Mucosa of descending colon (tissue), 3 donors: ENCODE data around the gene ITGA11. TPM values are rescaled to one million over a fixed set of nuclear protein-coding genes. Genes with fewer than 3 reads are reported as not detected.

Experiments used
- ATAC-seq: fragments of 200-7000 bp; cut with Tn5 transposase; one replicate; pipeline ENCODE4 v1.9.1; 2020; ENCODE audit warnings: mild to moderate bottlenecking, moderate library complexity
- DNase-seq, 3 donors: peaks; one replicate each; pipeline ENCODE4 v3.0.0-alpha.2; 2020
- H3K36me3 ChIP-seq: fragments of 200-600 bp; one replicate; pipeline ENCODE4 v1.8.0; 2021; ENCODE audit warnings: low read depth, mild to moderate bottlenecking
- H3K4me1 ChIP-seq: fragments of 200-600 bp; one replicate; pipeline ENCODE4 v1.8.0; 2021; ENCODE audit warnings: low read depth, mild to moderate bottlenecking
- H3K4me3 ChIP-seq: fragments of 200-600 bp; one replicate; pipeline ENCODE4 v1.8.0; 2021; ENCODE audit warnings: mild to moderate bottlenecking
- H3K9me3 ChIP-seq: fragments of 200-600 bp; one replicate; pipeline ENCODE4 v1.8.0; 2021; ENCODE audit warnings: mild to moderate bottlenecking
- intact Hi-C, 2 donors: fragments of 100-400 bp; cut with DNase I in 1 of 2; cut with micrococcal nuclease in 1 of 2; formaldehyde crosslinking; loops; one replicate each; pipeline versions ENCODE4 v1.11.0 to v1.11.1; 2022; cut with DNase I, micrococcal nuclease
- total RNA-seq, 3 donors: library from RNA; stranded (reverse); fragmentation: NEBNext Ultra II Directional in 2 of 3; extraction: Animal tissue kit (Norgen Biotek cat#: 25700) in 2 of 3; gene quantifications; one replicate each; pipeline versions ENCODE4 v1.2.1 to v1.2.4, GENCODE V29; 2021 to 2023
- TF ChIP-seq, protein P1 (sequence below): fragments of 200-600 bp; IDR thresholded peaks from one replicate; pipeline ENCODE4 v1.8.0; 2022; ENCODE audit warnings: antibody characterized with exemption, mild to moderate bottlenecking
- donor health status: DM: no; HTN: no; CAD: no; lungs with moderate emphysema.
- donor health status: DM: no; HTN: no; CAD: no.
- donor health status: DM: no; HTN: yes; CAD: no.

Gene ITGA11
- total RNA-seq, 3 donors from 2014 or later = 1.8 to 2.4 (median 2.1) TPM

DNA sequence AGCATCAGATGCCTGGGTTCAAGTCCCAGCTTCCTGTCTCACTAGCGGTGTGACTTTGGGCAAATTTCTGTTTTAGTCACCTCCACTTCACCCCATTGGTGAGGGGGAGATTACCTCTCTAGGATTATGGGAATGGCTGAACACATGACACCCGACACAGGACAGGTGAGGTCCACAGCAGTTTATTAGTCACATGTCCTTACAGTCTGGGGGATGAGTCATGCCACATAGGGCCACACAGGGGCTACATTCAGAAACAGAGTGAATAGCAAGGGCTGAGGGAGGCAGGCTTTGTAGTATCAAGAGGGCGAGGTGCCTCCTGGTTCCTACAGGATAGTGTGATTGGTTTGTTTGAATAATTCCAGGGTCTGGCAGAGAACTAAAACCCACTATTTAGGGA is 15.2 kb upstream of the ITGA11 start:
- H3K36me3 ChIP-seq = no peaks in the 10 kb centered on the region
- ATAC-seq = no peak
- H3K4me1 ChIP-seq = no peaks in the 10 kb centered on the region
- no peaks in the 10 kb centered on the region for H3K9me3 ChIP-seq
- TF ChIP-seq, protein P1, sequence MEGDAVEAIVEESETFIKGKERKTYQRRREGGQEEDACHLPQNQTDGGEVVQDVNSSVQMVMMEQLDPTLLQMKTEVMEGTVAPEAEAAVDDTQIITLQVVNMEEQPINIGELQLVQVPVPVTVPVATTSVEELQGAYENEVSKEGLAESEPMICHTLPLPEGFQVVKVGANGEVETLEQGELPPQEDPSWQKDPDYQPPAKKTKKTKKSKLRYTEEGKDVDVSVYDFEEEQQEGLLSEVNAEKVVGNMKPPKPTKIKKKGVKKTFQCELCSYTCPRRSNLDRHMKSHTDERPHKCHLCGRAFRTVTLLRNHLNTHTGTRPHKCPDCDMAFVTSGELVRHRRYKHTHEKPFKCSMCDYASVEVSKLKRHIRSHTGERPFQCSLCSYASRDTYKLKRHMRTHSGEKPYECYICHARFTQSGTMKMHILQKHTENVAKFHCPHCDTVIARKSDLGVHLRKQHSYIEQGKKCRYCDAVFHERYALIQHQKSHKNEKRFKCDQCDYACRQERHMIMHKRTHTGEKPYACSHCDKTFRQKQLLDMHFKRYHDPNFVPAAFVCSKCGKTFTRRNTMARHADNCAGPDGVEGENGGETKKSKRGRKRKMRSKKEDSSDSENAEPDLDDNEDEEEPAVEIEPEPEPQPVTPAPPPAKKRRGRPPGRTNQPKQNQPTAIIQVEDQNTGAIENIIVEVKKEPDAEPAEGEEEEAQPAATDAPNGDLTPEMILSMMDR = no peak
- H3K4me3 ChIP-seq = no peak overlapping the region
- no peak for DNase-seq
- intact Hi-C loops = no loop called here

DNA sequence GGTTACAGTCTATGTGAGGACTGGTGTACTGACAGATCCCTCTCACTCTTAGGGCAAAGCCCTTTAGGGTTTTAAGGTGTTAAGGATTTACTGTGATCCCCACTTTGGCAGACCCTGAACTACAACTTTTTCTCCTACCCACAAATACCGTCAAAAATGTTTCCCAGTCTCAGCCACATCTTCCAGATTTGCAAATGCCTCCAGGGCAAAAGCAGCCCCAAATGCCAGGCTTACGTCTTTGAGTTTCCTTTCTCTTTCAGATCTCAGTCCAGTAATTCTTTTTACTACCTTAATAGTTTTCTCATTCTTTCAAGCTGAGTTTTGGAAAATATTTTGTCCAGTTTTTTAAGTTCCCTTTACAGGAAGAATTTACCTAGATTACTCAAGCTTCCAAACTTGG is 13.4 kb upstream of the ITGA11 start:
- no peak for ATAC-seq
- no peak for DNase-seq
- H3K9me3 ChIP-seq = no peaks in the 10 kb centered on the region
- H3K36me3 ChIP-seq = no peaks in the 10 kb centered on the region
- intact Hi-C loops = no loop called here
- TF ChIP-seq, protein P1 = no peak
- H3K4me1 ChIP-seq = no peaks in the 10 kb centered on the region
- H3K4me3 ChIP-seq = no peak overlapping the region

DNA sequence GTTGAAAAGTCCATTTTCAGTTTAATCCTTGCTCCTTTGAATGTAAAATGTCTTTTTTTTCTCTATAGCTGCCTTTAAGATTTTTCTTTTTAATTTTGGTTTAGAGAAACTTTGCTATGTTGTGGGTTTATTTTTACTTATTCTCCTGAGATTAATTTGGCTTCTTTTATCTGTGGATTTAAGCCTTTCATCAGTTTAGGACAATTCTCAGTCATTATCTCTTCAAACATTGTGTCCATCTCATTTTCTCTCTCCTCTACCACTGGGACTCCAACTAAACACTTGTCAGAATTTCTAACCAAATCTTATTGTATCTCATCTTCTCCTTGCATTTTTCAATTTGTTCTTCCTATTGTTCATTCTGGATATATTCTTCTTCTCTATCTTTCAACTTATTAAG is 12.4 kb upstream of the ITGA11 start:
- no peak for DNase-seq
- TF ChIP-seq, protein P1 = no peak
- no peaks in the 10 kb centered on the region for H3K9me3 ChIP-seq
- H3K36me3 ChIP-seq = no peaks in the 10 kb centered on the region
- H3K4me3 ChIP-seq = no peak overlapping the region
- intact Hi-C loops = no loop called here
- H3K4me1 ChIP-seq = no peaks in the 10 kb centered on the region
- ATAC-seq = no peak

DNA sequence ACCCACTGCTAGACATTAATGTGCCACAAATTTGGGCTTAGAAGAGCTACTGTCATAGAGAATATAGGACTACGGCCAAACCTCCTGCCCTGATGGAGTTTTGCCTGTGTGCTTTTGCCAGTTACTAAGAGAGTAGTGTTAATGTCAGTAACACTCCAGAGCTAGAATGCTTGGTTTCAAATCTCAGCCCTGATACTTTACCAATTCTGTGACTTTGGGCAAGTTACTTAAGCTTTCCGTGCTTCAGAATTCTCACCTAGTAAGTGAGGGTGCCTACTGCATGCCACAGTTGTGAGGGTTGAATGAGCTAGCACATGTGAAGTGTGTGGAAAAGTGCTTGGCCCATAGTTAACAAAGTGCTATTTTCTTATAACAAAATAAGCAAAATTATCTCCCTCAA is 10.9 kb upstream of the ITGA11 start:
- H3K4me1 ChIP-seq = no peaks in the 10 kb centered on the region
- TF ChIP-seq, protein P1 = no peak
- H3K4me3 ChIP-seq = no peak overlapping the region
- intact Hi-C loops = no loop called here
- H3K36me3 ChIP-seq = no peaks in the 10 kb centered on the region
- ATAC-seq (no peak), DNase-seq (no peak)
- H3K9me3 ChIP-seq = no peaks in the 10 kb centered on the region

DNA sequence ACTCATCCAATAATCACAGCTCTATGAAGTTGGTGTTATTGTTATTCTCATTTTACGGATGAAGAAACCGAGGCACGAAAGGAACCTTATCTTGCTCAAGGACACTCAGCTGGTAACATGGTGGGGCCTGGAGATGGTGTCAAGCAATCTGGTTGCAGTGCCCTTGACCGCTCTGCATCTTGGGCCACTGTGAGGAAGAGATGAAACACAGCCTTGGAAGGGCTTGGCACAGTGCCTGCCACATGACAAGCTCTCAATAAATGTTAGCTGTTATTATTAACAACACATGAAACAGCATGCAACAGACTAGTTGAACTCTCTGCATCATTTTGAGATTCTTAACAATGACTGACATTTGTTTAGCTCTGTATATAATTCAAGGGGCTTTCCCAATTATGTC is 10.1 kb upstream of the ITGA11 start:
- Histone ChIP-seq H3K4me3 (no peak overlapping the region), H3K36me3 (no peaks in the 10 kb centered on the region), H3K4me1 (no peaks in the 10 kb centered on the region), H3K9me3 (no peaks in the 10 kb centered on the region)
- intact Hi-C loops = no loop called here
- DNase-seq (no peak), ATAC-seq (no peak)
- TF ChIP-seq, protein P1 = no peak

DNA sequence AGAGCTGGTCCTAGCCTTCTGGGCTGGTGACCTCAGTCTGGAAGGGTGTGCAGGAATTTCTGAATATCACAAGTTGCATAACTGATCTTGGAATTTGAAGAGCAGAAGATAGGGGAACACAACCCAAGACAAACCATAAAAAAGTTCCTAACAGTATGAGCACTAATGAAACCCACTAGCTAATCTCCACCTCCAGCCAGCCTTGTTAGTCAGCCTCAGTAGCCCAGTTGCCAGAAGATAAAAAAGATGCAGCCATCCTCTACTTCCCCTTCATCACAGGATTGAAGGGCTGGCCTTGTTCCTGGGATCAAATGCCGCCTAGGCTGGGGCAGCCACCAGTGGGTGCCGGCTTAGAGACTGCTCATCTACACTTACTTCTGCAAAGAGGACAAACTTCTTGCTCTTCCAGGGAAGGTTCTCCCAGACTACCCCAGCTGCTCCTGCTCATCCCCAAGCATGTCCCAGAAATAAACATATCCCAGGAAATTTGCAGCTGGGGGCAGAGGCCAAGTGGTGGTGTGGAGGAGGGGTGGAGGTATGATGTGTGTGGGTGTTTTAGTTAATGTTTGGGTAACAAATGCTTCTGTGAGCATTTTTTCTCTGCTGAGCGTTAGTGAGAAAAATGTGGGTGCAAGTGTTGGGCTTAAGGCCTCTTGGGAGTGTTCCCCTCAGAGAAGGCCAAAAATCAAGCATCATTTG is 9.2 kb upstream of the ITGA11 start:
- no peaks in the 10 kb centered on the region for H3K9me3 ChIP-seq
- no peak overlapping the region for H3K4me3 ChIP-seq
- DNase-seq = no peak
- peak; percentile 9 for ATAC-seq
- no peaks in the 10 kb centered on the region for H3K4me1 ChIP-seq
- TF ChIP-seq, protein P1 = no peak
- H3K36me3 ChIP-seq = no peaks in the 10 kb centered on the region
- intact Hi-C loops = no loop called here
